Islet precursor cell (in vitro differentiated cells): Measurements from ENCODE around the gene VSTM2L.

Source experiments
- DNase-seq: peaks from one replicate; pipeline ENCODE4 v3.0.0-alpha.2; 2018

VSTM2L gene

GRCh38 chr20:37901654-37902503 lies 1.0 kb upstream of the VSTM2L start:
- peak; percentile 86 for DNase-seq

- no peak for DNase-seq
These were observed 535 bp downstream of the VSTM2L start for GRCh38 chr20:37903317-37904007.

GRCh38 chr20:37904008-37904642 lies 1.2 kb downstream of the VSTM2L start:
- DNase-seq = no peak

DNA sequence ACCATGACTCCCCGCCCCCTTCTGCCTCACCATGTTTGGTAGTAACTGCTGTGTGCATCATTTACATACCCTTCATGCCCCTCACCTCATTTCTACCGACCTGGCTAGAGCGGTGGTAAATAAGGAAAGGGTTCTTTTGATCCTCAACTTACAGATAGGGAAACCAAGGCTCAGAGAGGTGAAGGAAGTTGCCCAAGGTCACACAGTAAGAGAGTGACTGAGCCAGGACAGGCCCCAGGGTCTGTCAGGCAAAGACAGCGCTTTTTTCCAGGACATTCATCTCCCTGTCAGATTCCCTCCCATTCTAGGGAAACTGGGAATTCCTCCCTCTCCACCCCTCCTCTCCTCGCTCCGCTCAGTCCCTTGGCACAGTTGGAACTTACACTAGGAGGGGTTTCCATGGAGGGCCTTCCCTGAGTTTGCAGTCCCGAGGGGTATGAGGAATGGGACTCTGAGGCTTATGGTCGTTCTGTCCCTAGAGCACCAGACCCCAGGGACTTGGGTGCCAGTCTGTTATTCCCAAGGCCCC lies 2.0 kb downstream of the VSTM2L start:
- no peak for DNase-seq

DNA sequence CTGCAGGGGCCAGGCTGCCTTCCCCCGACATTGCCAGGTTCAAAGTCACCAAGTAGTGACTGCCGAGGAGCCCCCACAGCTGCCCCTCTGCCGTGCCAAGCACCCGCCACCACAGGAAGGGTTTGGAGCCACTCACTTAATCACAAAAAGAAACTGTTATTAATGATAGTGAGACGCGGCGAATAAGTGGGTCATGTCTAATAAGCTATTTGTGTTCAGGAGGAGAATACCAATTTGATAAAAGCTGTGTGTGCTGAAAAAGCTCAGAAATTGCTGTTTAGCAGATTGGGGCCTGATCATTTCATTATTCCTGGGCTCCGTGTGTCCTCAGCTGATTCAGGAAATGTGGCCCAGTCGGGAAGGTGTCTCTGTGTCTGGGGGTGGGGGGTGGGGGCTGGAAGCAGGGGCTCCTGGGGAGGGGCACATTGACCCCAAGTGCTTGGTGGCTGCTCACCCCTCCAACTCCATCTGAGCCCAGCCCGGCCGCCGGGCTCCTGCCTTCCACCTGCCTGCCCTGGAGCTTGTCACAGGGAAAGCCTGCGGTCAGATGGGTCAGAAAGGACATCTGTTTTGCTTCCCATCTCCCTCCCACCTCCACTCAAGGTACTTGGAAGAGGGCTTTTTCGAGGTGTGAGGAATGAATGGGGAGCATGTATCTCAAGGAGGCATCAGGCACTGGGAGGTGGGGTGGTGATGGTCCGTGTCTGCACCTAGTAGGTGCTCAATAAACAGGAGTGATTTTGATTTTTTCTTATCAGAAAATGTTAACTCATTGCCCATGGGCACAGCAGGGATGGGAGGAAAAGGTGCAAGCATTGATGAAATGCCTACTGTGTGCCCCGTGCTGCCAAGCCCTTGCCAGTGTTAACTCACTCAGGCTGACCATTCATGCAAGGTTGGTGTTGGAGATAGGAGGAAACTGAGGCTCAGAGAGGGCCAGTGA lies 3.0 kb downstream of the VSTM2L start:
- DNase-seq = no peak

DNA sequence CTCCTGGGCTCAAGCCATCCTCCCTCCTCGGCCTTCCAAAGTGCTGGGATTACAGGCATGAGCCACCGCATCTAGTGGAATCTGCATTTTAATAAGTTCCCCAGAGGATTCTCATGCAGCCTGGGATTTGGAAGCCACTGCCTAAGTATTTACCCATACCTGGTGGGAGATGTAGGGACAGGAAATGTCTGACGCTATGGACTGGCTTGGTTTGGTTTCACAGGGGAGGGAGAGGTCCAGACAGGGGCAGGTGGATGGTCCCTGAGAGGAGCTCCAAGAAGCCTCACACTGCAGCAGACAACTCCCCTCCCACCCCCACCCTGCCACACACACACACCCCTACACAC lies 4.4 kb downstream of the VSTM2L start:
- DNase-seq = no peak

- peak; percentile 87 for DNase-seq
These were observed 4.9 kb downstream of the VSTM2L start for GRCh38 chr20:37907677-37908401.

GRCh38 chr20:37911261-37911660 lies 8.3 kb downstream of the VSTM2L start:
- no peak for DNase-seq

DNA sequence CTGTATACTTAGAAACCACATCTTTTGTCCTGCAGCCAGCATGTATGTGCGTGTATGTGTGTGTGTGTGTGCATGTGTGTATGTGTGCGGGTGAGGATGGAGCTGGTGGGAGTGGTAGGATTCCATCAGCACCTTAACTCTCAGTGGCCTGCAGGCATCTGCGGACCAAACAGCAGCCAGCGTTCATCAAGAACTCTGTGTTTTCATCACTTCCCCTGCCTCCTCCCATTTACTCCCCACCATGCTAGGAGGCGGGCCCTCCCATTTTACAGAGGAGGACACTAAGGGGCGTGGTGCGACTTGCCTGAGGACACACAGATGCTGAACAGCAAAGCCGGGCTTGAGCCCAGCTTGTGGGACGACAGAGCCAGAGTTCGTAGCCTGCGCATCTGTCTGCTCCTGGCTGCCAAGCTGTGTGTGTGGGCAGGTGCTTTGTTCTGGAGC lies 8.9 kb downstream of the VSTM2L start:
- DNase-seq = peak; percentile 93

DNA sequence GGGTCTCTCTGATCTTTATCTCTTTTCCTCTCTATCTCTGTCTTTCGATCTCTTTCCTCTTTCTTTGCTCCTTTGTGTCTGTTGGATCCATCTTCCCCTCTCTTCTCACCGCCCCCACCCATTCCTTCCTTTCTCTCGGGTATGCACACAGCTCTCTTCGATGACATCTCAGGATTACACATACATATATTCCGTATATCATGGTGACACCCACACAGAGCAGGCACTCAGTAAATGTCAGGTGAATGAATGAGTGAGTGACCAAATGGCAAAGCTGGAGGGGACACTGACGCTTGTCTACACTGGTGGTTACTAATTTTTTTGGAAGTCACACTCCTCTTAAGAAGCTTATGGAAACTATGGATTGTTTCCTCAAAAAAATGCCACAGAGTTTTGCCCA lies 9.9 kb downstream of the VSTM2L start:
- DNase-seq = no peak

DNA sequence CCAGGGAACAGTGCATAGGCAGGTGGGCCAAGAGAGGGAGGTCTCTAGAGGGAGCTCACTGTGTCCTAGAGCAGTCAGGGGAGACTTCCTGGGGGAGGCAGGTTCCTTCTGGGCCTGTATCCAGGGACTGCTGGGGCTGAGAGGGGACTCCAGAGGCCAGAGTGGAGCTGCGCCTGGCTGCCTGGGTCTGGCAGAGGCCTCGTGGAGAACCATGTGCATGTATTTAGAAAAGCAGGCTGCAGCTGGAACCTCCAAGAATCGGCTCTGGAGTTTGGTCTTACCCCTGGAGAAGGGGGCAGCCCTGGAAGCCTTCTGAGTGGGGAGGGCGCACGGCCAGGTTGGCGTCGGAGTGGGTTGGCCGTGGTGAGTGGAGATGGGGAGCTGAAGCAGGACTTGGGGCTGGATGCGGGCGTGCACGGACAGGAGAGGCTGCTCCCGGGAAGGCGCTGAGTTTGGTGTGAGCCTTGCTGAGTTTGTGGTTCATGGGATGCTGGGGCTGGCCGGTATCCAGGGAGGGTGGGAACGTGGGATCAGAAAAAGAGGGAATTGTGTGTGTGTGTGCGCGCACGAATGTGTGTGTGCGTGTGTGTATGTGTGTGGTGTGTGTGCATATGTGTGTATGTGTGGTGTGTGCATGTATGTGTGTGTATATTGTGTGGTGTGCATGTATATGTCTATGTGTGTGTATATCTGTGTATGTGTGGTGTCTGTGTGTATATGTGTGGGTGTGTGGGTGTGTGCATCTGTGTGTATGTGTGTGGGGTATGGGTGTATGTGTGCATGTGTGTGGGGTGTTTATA lies 10.8 kb downstream of the VSTM2L start:
- no peak for DNase-seq

- DNase-seq = no peak
These were observed 11.4 kb downstream of the VSTM2L start for GRCh38 chr20:37914367-37914671.

DNA sequence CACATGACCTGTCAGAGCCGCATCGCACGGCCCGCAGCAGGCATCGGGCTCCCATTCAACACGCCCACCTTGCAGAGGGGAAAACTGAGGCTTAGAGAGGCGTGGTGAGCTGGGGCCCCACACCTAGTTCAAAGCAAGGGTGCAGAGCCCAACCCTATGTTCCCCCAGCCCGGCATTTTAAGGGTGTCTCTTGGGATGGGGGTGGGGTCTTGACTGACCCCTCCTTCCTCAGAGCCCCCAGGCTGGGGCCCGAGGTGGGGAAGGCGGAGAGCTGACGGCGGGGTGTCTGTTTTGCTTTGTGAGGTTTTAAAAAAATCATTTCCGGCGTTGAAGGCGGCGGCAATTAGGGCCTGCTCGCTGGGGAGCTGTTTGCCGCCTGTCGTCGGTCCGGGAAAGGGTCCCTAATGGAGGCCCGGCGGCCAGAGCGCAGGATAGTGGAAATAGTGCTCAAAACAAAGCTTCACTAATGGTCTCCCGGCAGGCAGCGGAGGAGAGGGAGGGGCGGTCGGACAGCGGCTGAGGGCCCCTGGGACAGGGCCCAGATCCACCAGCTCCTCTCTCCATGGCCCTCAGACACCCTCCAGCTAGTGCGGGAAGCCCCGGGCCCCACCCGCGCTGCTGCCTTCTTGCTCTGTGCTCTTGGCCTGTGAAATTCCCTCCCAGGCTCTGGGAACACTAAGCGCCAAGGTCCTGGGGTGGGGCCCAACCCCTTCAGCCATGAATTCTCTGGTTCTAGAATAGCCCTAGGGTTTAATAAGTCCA lies 11.9 kb downstream of the VSTM2L start:
- DNase-seq = peak; percentile 87

DNA sequence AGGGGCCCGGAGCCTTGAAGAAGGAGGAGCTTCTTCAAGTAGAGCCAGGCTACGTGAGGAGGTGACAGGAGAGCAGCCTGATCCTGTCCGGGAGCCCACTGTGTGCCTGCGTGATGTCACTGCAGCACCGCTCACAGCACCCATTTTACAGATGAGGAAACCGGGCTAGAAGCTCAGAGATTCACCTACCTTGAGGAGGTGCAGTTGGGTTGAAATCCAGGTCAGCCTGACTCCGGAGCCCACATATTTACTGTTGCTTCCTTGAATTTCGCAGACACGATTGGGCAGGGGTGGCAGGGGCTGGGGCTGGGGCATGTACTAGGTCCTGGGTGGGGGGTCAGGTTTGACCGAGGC lies 12.5 kb downstream of the VSTM2L start:
- DNase-seq = no peak

GRCh38 chr20:37915800-37916570 lies 13.1 kb downstream of the VSTM2L start:
- peak; percentile 68 for DNase-seq

DNA sequence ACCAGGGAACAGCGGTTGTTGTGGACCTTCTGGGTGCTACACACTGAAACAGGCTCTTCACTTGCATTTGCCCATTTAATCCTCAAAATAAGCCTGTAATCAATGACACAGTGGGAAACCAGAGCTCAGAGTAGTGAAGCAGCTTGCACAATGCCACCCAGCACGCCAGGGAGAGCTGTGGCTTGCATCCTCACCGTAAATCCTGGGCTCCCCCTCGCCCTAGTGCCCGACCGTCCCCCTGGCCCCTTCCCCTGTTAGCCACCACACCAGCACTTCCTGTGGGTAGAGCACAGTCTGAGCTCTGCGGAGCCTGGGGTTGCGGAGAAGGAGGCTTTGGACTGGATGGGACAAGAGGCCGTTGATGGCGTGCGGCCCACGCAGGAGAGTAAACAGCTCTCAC lies 14.5 kb downstream of the VSTM2L start:
- DNase-seq = no peak

DNA sequence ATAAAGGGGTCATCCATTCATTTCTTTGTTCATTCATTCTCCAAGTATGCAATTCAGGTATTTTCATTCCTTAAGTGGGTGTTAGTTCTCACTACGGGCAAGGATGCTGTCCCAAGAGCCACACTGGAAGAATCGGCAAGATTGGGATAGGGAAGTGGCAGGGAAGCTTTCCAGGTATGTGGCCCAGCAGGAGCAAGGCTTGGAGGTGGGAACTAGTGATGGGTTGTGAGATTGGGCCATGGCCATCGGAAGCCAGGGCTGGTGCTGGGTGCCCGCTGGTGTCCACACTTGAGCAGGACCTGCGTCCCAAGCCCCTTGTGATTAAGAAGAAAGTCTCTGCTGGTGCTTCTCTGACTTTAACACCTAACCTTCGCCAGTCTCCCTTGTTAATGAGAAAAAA lies 15.1 kb downstream of the VSTM2L start:
- no peak for DNase-seq

GRCh38 chr20:37919389-37920040 lies 16.6 kb downstream of the VSTM2L start:
- no peak for DNase-seq

DNA sequence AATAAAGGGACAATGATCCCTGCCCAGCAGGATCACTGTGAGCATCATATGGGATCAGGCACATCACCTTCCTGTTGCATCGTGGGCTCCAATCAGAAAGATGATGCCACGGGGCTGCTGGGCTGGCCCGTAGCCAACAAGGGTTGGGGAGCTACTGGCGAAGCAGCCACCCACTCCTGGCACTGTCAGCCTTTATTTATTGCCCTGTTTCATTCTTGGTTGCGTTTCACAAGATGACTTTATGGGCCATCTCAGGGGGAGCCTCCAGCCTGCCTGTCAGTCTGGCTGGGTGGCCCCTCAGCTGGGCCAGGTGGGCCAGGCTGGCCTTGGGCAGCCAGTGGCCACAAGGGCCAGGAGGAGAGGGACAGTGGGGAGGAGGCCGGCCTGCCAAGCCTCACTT lies 17.3 kb downstream of the VSTM2L start:
- no peak for DNase-seq
